PC-9 (cell line): ENCODE data around the gene NT5DC1.

Experiments used
- EZH2 ChIP-seq: fragments of 200-600 bp; sonication (generic); IDR thresholded peaks from 2 replicates; pipeline ENCODE4 v1.8.0; 2017; ENCODE audit warnings: antibody characterized with exemption, low read depth
- TF ChIP-seq, protein P1 (sequence below): fragments of 200-600 bp; sonication (generic); conservative IDR thresholded peaks from 2 replicates; pipeline ENCODE4 v1.6.1; 2017; ENCODE audit warnings: mixed run types, antibody characterized with exemption, mild to moderate bottlenecking, moderate library complexity

DNA sequence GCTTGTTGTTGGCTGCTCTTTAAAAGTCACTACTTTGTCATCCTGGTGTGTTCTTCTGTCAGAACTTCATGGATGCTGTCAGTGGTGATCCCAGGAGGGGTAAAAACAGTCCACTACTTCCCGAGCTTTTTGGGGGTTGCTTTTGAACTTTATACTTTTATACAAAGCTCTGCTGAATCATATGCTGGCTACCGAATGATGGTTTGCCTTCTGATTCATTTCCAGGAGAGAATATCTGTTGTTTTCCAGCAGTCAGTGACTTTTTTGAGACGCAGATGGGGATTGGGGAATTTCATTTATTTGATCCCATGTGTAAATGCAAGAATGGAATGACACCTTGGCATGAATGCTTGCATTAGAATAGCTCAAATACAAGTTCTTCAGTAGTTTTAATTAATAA lies 58.0 kb downstream of the NT5DC1 start:
- no peak for TF ChIP-seq EZH2
- TF ChIP-seq, protein P1, sequence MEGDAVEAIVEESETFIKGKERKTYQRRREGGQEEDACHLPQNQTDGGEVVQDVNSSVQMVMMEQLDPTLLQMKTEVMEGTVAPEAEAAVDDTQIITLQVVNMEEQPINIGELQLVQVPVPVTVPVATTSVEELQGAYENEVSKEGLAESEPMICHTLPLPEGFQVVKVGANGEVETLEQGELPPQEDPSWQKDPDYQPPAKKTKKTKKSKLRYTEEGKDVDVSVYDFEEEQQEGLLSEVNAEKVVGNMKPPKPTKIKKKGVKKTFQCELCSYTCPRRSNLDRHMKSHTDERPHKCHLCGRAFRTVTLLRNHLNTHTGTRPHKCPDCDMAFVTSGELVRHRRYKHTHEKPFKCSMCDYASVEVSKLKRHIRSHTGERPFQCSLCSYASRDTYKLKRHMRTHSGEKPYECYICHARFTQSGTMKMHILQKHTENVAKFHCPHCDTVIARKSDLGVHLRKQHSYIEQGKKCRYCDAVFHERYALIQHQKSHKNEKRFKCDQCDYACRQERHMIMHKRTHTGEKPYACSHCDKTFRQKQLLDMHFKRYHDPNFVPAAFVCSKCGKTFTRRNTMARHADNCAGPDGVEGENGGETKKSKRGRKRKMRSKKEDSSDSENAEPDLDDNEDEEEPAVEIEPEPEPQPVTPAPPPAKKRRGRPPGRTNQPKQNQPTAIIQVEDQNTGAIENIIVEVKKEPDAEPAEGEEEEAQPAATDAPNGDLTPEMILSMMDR = no peak
